A549 (cell line): Measurements from ENCODE around the gene TPM2.
A peak's percentile ranks its signal among the peaks of the same experiment; 100 is the strongest.

Experiments
- EP300 ChIP-seq, 2 experiments: fragments of >200 bp; sonication (Bioruptor Twin); formaldehyde crosslinking; IDR thresholded peaks; 2 replicates in 1 of 2; 3 replicates in 1 of 2; pipeline ENCODE4 v1.6.1; 2016 to 2017
- MAZ ChIP-seq: fragments of 150-350 bp; IDR thresholded peaks from 2 replicates; pipeline ENCODE4 v1.6.1; 2014; ENCODE audit warnings: antibody characterized with exemption, low read depth, low read length, borderline replicate concordance
- ZC3H11A ChIP-seq: fragments of 450-650 bp; IDR thresholded peaks from 2 replicates; pipeline ENCODE4 v1.6.1; 2014; ENCODE audit warnings: antibody characterized with exemption, mild to moderate bottlenecking
- TF ChIP-seq, protein P1 (sequence below): fragments of >200 bp; sonication (Bioruptor Twin); formaldehyde crosslinking; IDR thresholded peaks from 3 replicates; pipeline ENCODE4 v1.5.1; 2016

DNA sequence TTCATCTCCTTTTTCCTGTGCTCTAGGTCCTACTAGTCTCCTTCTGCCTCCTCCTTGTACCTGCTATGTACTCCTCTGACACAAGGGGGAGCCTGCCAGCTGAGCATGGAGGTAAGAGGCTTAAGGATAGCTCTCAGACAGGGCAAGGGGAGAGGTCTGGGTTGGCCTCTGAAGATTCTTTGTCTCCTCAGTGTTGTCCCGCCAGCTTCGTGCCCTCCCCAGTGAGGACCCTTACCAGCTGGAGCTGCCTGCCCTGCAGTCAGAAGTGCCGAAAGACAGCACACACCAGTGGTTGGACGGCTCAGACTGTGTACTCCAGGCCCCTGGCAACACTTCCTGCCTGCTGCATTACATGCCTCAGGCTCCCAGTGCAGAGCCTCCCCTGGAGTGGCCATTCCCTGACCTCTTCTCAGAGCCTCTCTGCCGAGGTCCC is 46.5 kb upstream of the TPM2 start:
- TF ChIP-seq EP300 (IDR thresholded peaks at IDR 0.05) (no peak), MAZ (no peak), ZC3H11A (no peak)
- TF ChIP-seq, protein P1, sequence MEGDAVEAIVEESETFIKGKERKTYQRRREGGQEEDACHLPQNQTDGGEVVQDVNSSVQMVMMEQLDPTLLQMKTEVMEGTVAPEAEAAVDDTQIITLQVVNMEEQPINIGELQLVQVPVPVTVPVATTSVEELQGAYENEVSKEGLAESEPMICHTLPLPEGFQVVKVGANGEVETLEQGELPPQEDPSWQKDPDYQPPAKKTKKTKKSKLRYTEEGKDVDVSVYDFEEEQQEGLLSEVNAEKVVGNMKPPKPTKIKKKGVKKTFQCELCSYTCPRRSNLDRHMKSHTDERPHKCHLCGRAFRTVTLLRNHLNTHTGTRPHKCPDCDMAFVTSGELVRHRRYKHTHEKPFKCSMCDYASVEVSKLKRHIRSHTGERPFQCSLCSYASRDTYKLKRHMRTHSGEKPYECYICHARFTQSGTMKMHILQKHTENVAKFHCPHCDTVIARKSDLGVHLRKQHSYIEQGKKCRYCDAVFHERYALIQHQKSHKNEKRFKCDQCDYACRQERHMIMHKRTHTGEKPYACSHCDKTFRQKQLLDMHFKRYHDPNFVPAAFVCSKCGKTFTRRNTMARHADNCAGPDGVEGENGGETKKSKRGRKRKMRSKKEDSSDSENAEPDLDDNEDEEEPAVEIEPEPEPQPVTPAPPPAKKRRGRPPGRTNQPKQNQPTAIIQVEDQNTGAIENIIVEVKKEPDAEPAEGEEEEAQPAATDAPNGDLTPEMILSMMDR, result peak; percentile 71
